ENCODE results near the gene ISL2.
"Not testable (repeated sequence)": the region's sequence is repeated elsewhere in the genome, so short reads cannot be mapped to it uniquely, and the experiment has no call there.

Gene ISL2

GRCh38 chr15:76311100-76311953, 25.2 kb upstream of the ISL2 start, which contains the start of gene ETFA:
ETFA (minus strand) TSS chr15:76311469; CDS start chr15:76311388, 81 bp downstream.
- Histone ChIP-seq H2BK15ac (ENCODE audit: low read depth, poor library complexity, severe bottlenecking) (peak within 1 kb of the TSS; percentile 66), H2BK12ac (ENCODE audit: low read length in 2 of 2) (peak within 1 kb of the TSS; percentile 11 to 88), H3K79me1 (replicated peaks; ENCODE audit: low read length, poor library complexity, severe bottlenecking) (peaks cover 5% of the 10 kb centered on the region), H3K27ac (ENCODE audit: low read length, poor library complexity, severe bottlenecking) (peak within 1 kb of the TSS; percentile 64), H4K8ac (ENCODE audit: low read length) (peak within 1 kb of the TSS; percentile 21), H3K23ac (ENCODE audit: low read length in 2 of 2) (peak within 1 kb of the TSS in 1 of 2 experiments; percentile 66), H3K18ac (ENCODE audit: low read depth in 1 of 2, low read length in 2 of 2) (peak within 1 kb of the TSS; percentile 77 to 96), H3K36me3 (ENCODE audit: control insufficient read depth in 1 of 2, insufficient read depth in 2 of 2, low read depth in 1 of 2, low read length in 2 of 2) (no peaks in the 10 kb centered on the region), H2BK5ac (ENCODE audit: low read depth, low read length, poor library complexity, severe bottlenecking) (peak within 1 kb of the TSS; percentile 46), H3K4me3 (ENCODE audit: insufficient read depth in 1 of 2, low read depth in 1 of 2, low read length in 2 of 2) (peak within 1 kb of the TSS; percentile 76 to 97), H2AFZ (ENCODE audit: low read depth, low read length) (peak within 1 kb of the TSS; percentile 96), H3K9me3 (ENCODE audit: control insufficient read depth, low read length) (no peaks in the 10 kb centered on the region), H3K9ac (ENCODE audit: low read length) (peak within 1 kb of the TSS; percentile 99), H3K4me1 (ENCODE audit: control insufficient read depth, insufficient read depth, low read depth, low read length) (peaks cover 11% of the 10 kb centered on the region), H4K91ac (ENCODE audit: low read length) (peak within 1 kb of the TSS; percentile 82), H3K14ac (ENCODE audit: low read length in 2 of 2) (peak within 1 kb of the TSS in 1 of 2 experiments; percentile 92), H2BK120ac (ENCODE audit: low read depth, low read length) (peak within 1 kb of the TSS; percentile 77), H3K4ac (ENCODE audit: low read depth in 1 of 2, low read length in 2 of 2) (peak within 1 kb of the TSS; percentile 66 to 96), H3K27me3 (ENCODE audit: control insufficient read depth in 1 of 2, insufficient read depth in 1 of 2, low read length in 2 of 2) (peaks cover 0 to 3% of the 10 kb centered on the region in 2 experiments), H2AK5ac (ENCODE audit: low read length, severe bottlenecking) (no peak within 1 kb of the TSS), H3K4me2 (ENCODE audit: low read length, poor library complexity, severe bottlenecking) (peak within 1 kb of the TSS; percentile 88)
- peak; percentile 97 for DNase-seq
- under 1% methylated on average over 56 of the region's 60 CpGs for WGBS

- Histone ChIP-seq H4K8ac (ENCODE audit: low read length) (no peak overlapping the region), H3K4me2 (ENCODE audit: low read length, poor library complexity, severe bottlenecking) (no peak overlapping the region), H3K79me1 (replicated peaks; ENCODE audit: low read length, poor library complexity, severe bottlenecking) (peaks cover 4% of the 10 kb centered on the region), H2BK120ac (ENCODE audit: low read depth, low read length) (no peak overlapping the region), H2AK5ac (ENCODE audit: low read length, severe bottlenecking) (no peak overlapping the region), H3K18ac (ENCODE audit: low read depth in 1 of 2, low read length in 2 of 2) (no peak overlapping the region), H3K4ac (ENCODE audit: low read depth in 1 of 2, low read length in 2 of 2) (no peak overlapping the region), H3K4me3 (ENCODE audit: insufficient read depth in 1 of 2, low read depth in 1 of 2, low read length in 2 of 2) (no peak overlapping the region), H2BK12ac (ENCODE audit: low read length in 2 of 2) (no peak overlapping the region), H3K27ac (ENCODE audit: low read length, poor library complexity, severe bottlenecking) (no peak overlapping the region), H2BK15ac (ENCODE audit: low read depth, poor library complexity, severe bottlenecking) (peak overlapping the region; percentile 39), H3K14ac (ENCODE audit: low read length in 2 of 2) (no peak overlapping the region), H3K4me1 (ENCODE audit: control insufficient read depth, insufficient read depth, low read depth, low read length) (peaks cover 8% of the 10 kb centered on the region), H2AFZ (ENCODE audit: low read depth, low read length) (peak overlapping the region; percentile 6), H4K91ac (ENCODE audit: low read length) (peak overlapping the region; percentile 52), H3K9ac (ENCODE audit: low read length) (no peak overlapping the region), H3K36me3 (ENCODE audit: control insufficient read depth in 1 of 2, insufficient read depth in 2 of 2, low read depth in 1 of 2, low read length in 2 of 2) (no peaks in the 10 kb centered on the region), H3K23ac (ENCODE audit: low read length in 2 of 2) (no peak overlapping the region), H3K9me3 (ENCODE audit: control insufficient read depth, low read length) (no peaks in the 10 kb centered on the region), H2BK5ac (ENCODE audit: low read depth, low read length, poor library complexity, severe bottlenecking) (no peak overlapping the region), H3K27me3 (ENCODE audit: control insufficient read depth in 1 of 2, insufficient read depth in 1 of 2, low read length in 2 of 2) (peaks cover 0 to 12% of the 10 kb centered on the region in 2 experiments)
- peak; percentile 61 for DNase-seq
- WGBS, result 61% methylated on average over 7 of the region's 7 CpGs
These were observed 23.9 kb upstream of the ISL2 start for GRCh38 chr15:76312540-76313174.

GRCh38 chr15:76313175-76313567, 23.4 kb upstream of the ISL2 start:
- not testable (repeated sequence) for H3K9me3 ChIP-seq (ENCODE audit: control insufficient read depth, low read length); H3K18ac ChIP-seq (ENCODE audit: low read depth in 1 of 2, low read length in 2 of 2); H3K4ac ChIP-seq (ENCODE audit: low read depth in 1 of 2, low read length in 2 of 2); H3K27ac ChIP-seq (ENCODE audit: low read length, poor library complexity, severe bottlenecking); DNase-seq; H3K4me3 ChIP-seq (ENCODE audit: insufficient read depth in 1 of 2, low read depth in 1 of 2, low read length in 2 of 2); H3K9ac ChIP-seq (ENCODE audit: low read length); H2AK5ac ChIP-seq (ENCODE audit: low read length, severe bottlenecking); H2BK5ac ChIP-seq (ENCODE audit: low read depth, low read length, poor library complexity, severe bottlenecking); H2AFZ ChIP-seq (ENCODE audit: low read depth, low read length); H2BK12ac ChIP-seq (ENCODE audit: low read length in 2 of 2); H2BK120ac ChIP-seq (ENCODE audit: low read depth, low read length); H3K23ac ChIP-seq (ENCODE audit: low read length in 2 of 2); H3K4me2 ChIP-seq (ENCODE audit: low read length, poor library complexity, severe bottlenecking); H3K4me1 ChIP-seq (ENCODE audit: control insufficient read depth, insufficient read depth, low read depth, low read length); H4K8ac ChIP-seq (ENCODE audit: low read length); H3K79me1 ChIP-seq (replicated peaks; ENCODE audit: low read length, poor library complexity, severe bottlenecking); H4K91ac ChIP-seq (ENCODE audit: low read length); H3K36me3 ChIP-seq (ENCODE audit: control insufficient read depth in 1 of 2, insufficient read depth in 2 of 2, low read depth in 1 of 2, low read length in 2 of 2); H3K14ac ChIP-seq (ENCODE audit: low read length in 2 of 2); H2BK15ac ChIP-seq (ENCODE audit: low read depth, poor library complexity, severe bottlenecking)
- 92% methylated on average over 4 of the region's 4 CpGs for WGBS
- peaks cover 0 to 12% of the 10 kb centered on the region in 2 experiments for H3K27me3 ChIP-seq (ENCODE audit: control insufficient read depth in 1 of 2, insufficient read depth in 1 of 2, low read length in 2 of 2)

- no peaks in the 10 kb centered on the region for H3K9me3 ChIP-seq (ENCODE audit: control insufficient read depth, low read length)
- WGBS, result 73% methylated on average over 3 of the region's 5 CpGs
These were observed 22.8 kb upstream of the ISL2 start for GRCh38 chr15:76313731-76314130.

More at GRCh38 chr15:76313731-76314130, 22.8 kb upstream of the ISL2 start:
- H3K27me3 ChIP-seq (ENCODE audit: control insufficient read depth in 1 of 2, insufficient read depth in 1 of 2, low read length in 2 of 2), result peaks cover 0 to 12% of the 10 kb centered on the region in 2 experiments
- peaks cover 4% of the 10 kb centered on the region for H3K79me1 ChIP-seq (replicated peaks; ENCODE audit: low read length, poor library complexity, severe bottlenecking)
- no peak overlapping the region for H3K4me3 ChIP-seq (ENCODE audit: insufficient read depth in 1 of 2, low read depth in 1 of 2, low read length in 2 of 2)
- H2BK15ac ChIP-seq (ENCODE audit: low read depth, poor library complexity, severe bottlenecking), result no peak overlapping the region
- no peak overlapping the region for H3K4me2 ChIP-seq (ENCODE audit: low read length, poor library complexity, severe bottlenecking)
- no peak overlapping the region for H3K23ac ChIP-seq (ENCODE audit: low read length in 2 of 2)
- no peak for DNase-seq
- H3K27ac ChIP-seq (ENCODE audit: low read length, poor library complexity, severe bottlenecking), result no peak overlapping the region
- H2BK120ac ChIP-seq (ENCODE audit: low read depth, low read length), result no peak overlapping the region
- H3K9ac ChIP-seq (ENCODE audit: low read length), result no peak overlapping the region
- no peak overlapping the region for H2AFZ ChIP-seq (ENCODE audit: low read depth, low read length)
- H3K4ac ChIP-seq (ENCODE audit: low read depth in 1 of 2, low read length in 2 of 2), result no peak overlapping the region
- peak overlapping the region; percentile 3 for H4K91ac ChIP-seq (ENCODE audit: low read length)
- no peak overlapping the region for H3K14ac ChIP-seq (ENCODE audit: low read length in 2 of 2)
- H3K18ac ChIP-seq (ENCODE audit: low read depth in 1 of 2, low read length in 2 of 2), result no peak overlapping the region
- no peak overlapping the region for H2AK5ac ChIP-seq (ENCODE audit: low read length, severe bottlenecking)
- H2BK12ac ChIP-seq (ENCODE audit: low read length in 2 of 2), result no peak overlapping the region
- H4K8ac ChIP-seq (ENCODE audit: low read length), result no peak overlapping the region
- H2BK5ac ChIP-seq (ENCODE audit: low read depth, low read length, poor library complexity, severe bottlenecking), result no peak overlapping the region
- peaks cover 8% of the 10 kb centered on the region for H3K4me1 ChIP-seq (ENCODE audit: control insufficient read depth, insufficient read depth, low read depth, low read length)
- no peaks in the 10 kb centered on the region for H3K36me3 ChIP-seq (ENCODE audit: control insufficient read depth in 1 of 2, insufficient read depth in 2 of 2, low read depth in 1 of 2, low read length in 2 of 2)
